Germinal center (tissue), 1 donor: ENCODE measurements around the gene GAP43.
A peak's percentile ranks its signal among the peaks of the same experiment; 100 is the strongest.

ENCODE experiments used
- DNase-seq: peaks from one replicate; pipeline ENCODE4 v3.0.0; 2012; ENCODE audit warnings: mixed read lengths, low spot score

The GAP43 gene

DNA sequence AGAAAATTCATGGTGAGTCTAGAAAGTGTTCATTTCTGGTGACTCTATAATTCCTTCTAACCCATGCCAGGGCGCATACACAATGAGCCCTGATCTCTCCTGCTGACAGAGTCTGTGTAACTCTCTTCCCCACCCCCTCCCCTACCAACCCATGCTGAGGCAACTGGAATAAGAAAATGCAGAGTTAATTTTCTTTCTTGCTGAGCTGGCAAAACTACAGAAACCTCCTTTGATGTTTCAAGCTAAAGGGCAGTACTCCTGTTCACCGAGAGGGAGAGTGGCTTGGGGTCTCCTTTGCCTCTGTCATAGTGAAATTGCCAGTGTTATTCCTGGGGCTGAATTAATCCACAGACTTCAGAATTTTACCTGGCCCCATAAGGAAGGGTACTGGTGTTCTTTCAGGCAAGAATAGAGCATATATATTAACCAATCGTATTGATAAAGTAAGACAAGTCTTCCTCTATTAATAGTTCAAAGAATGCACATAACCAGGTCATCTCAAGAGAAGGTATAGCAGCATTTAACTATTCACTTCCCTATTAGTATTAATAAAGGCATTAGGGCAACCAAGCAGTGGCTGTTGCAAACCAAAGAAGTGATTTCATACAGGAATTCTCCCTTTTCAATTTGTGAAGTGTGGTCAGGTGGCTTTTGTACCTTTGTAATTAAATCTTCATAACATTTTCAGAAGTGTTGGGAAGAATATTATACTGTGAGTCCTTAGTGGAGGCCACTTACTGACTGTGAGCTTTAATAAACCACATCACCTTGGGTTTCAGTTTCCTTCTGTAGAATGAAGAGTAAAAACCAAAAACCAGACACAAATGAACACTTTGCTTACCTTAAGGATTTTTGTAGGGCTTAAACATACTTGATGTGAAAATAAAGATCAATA, 4.1 kb downstream of the GAP43 start:
- no peak for DNase-seq

DNA sequence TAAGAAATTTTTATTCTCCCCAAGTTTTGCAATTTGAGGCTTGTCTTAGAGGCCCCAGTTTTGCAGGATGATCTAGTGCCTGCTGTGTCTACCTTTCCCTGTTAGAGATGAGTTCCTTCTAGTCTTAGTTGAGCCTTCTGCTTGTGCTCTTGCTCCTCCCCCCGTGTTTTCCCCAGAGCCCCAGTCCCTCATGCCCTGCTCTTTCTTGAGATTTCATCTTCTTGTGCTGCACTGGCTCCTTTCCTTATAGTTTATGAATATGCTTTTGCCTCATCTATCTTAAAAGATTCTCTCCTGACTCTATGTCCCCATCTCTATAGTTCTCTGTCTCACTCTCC, 4.7 kb downstream of the GAP43 start:
- DNase-seq, result no peak

DNA sequence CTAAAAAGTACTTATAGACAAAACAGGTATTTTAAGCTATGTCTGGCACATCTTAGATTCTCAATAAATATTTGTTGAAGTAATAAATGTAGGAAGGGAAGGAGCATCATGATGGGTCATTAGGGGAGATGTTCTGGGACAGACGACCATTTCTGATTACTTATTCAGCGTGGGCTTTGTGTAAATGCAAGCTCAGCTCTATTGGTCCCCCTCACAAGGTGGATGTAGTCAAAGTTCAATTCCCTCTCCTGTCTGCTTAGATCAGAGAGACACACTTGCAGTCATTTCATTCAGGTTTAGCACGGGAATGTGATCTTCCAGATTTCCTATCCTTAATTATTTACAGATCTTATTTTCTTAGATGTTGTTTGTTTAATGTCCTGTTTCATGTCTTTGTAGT, 7.5 kb downstream of the GAP43 start:
- DNase-seq, result no peak

DNA sequence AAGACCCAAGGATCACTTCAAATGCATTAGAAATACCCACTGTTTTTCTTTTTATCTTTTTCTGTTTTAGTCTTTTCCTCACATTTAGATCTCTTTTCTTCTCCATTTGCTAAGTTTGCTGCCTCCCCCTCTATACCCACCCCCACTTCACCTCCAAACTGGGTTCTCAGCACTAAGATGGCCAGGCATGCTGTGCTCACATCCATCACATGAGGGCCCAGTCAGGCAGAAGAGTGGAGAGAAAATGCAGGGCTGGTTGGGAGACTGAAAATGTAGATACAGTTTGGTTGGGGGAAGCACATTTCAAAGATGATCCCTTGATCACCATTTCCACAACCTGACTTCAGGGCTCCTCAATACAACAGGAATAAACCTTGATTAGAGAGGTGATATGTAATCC, 8.7 kb downstream of the GAP43 start:
- DNase-seq, result no peak

DNA sequence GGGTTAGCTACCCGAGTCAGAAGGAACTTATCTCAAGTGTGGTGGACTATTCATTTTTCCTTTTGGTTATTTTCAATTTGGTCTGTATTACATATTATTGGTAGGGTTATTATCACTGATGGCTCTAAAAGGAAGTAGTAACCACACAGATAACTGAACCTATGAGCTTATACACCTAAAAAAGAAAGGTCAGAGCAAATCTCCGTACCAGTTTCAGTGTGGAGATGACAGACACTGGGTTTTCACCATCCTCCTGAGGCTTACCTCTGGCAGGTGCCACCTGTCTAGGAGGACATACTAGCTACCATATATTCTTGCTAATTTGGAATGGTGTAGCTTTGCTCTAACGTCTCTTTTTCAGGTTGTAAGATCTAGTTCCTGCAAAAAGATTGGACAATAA, 10.2 kb downstream of the GAP43 start:
- no peak for DNase-seq

DNA sequence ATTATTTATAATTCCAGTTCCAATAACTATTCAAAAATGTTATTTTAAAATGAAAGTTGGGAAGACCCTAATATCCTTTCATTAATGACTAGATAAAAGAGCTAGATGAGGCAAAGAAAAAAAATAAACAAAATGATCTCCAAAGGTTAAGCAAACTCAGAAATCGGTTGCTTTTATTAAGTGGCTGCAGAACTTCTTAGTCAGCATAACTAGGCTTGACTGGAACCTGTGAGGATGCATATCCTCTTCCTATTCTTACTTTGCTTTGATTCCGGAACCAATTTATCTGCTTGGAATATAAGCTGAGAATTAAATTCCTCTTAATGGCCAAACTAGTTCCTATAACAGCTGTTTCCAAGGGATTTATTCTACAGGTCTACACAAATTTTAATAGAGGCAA, 10.7 kb downstream of the GAP43 start:
- DNase-seq, result no peak

DNA sequence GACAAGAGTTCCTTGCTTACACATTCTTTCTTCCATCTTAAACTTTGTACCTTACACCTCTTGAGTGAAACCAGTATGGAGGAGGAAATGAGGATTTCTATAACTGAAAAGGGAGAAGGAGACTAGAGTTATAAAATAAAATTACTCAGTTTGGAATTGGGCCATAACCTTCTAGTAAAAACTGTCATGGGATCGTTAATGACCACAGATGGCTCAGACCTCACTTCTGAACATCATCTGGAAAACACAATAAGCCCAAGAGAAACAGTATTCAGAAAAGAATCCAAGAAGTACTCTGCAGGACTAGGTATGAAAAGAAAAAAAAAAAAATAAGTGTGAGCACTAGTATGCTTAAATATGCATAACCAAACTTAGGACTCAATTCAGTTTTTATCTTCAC, 12.1 kb downstream of the GAP43 start:
- no peak for DNase-seq

DNA sequence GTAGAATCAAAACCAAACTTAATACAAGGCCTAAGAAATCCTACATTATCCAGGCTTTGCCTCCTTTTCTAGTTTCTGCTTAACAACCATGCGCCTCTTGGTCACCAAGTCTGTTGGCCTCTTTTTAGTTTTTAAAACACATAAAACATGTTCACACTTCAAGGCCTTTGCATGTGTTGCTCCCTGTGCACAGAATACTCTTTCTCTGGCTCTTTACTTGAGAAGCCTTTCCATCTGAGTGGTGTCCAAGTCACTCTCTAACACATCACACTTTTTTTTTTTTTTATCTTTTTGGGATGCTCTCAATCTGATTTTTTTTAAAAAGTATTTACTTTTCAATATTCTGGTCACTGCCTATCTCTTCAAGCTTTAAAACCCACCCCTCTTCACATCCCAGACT, 14.9 kb downstream of the GAP43 start:
- no peak for DNase-seq

DNA sequence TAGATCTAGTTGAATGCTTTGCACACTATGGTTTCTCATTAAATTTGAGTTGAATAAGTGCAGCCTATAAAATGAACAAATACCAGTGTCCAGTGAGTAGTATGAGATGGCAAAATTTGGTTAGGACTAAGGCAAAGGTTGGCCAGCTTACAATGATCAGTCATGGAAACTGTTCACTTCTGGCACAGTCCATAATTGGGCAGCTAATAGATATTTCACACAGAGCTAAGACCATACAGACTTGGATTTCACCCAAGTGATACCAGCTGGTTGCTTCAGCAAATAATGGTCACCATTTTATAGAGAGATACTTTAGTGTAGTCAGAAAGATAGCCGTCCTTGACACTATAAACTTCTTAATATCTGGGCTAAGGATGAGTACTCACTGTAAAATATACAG, 15.7 kb downstream of the GAP43 start:
- no peak for DNase-seq

DNA sequence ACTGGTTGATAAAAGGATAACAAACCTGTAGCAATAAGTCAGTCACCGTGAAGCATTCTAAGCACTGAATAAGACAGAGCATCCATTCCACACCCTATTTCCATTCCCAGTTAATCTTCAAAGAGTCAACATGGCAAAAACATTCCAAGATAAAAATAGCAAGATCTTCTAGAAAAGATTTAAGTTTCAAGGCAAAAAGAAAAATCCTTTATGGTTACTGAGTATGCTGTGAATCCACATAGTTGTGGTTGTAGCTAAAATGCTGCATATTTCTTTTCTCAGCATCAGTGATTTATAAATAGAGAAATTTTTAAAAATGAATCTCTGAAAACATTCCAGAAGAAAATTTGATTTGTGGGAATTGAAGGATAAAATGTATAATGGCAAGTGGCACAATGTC, 21.1 kb downstream of the GAP43 start:
- DNase-seq, result no peak

DNA sequence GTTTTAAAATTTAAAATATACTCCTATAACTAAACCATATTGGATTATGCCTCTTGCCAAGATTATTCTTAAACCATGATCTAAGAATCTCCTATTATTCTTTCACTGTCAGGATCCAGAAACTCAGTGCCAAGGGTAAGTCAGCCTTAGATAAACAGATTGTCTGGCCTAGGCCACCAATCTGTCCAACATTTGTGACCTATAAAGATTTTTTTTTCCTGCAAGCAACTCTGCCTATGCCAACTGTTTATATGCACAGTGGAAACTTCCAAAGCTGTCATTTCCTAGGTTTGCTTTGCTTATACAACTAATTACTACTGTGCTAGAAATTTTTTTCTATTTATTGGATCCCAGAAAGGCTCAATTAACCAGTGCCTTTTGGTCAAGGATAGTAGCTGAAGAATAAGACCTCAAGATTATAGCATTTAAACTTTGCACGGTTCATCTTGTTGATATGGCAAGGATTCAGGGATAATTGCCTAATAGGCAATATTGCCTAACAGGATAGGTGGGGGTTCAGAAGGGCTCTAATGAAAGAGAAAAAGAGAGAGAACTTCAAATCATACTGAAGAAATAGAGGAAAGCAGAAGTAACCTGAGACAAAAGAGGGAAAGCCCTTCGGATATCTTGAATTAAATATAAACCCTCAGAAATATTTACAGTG, 22.8 kb downstream of the GAP43 start:
- DNase-seq, result no peak

DNA sequence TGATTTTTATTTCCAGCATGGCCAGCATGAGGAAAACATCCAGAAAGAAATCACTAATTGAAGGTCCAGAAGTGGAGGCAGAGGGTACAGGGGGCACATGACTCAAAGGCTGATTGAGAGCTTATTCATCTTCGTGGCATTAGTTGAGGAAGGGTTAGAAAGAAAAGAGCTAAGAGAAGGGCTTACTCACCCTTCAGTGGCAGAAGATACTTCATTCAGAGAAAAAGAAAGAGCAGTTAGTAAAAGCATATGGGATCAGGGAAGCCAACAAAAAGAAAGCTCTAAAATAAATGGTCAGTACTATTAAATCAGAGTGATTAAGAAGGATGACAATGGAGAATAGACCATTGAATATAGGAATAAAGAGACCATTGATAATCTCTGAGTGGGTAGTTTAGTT, 25.2 kb downstream of the GAP43 start:
- no peak for DNase-seq

DNA sequence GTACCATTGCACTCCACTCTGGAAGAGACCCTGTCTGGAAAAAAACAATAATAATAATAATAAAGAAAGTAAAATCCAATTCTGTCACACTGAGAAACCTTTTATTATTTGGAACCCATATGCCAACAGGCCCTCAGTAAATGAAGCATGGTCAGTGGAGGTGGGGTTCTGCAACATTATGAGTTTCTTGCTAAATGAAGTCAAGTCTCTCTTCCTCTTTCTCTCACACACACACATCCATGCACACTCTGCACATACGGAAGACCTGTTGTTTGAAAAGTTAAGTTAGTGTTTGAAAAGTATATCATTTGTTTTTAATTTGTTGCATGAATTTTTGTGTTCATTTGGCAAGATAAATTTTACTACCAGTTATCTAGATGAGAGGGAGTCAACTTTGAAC, 27.8 kb downstream of the GAP43 start:
- no peak for DNase-seq

DNA sequence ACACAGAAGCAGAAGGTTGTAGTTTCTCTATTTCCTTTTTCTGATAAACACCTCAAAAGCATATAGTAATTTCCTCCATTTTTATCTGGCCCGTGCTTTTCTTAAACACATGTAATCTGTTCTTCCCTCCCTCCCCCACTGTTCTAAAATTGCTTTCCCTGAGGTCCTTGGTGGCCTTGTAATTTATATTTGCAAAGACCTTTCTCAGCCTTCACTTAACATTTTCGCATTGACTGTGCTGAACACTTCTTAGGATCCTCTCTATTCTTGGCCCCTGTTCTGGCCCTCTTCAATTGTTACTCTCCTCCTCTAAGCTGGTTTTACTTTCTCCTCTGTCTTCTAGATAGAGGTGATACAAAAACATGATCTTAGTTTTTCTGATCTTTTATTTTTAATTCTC, 28.3 kb downstream of the GAP43 start:
- DNase-seq, result no peak

DNA sequence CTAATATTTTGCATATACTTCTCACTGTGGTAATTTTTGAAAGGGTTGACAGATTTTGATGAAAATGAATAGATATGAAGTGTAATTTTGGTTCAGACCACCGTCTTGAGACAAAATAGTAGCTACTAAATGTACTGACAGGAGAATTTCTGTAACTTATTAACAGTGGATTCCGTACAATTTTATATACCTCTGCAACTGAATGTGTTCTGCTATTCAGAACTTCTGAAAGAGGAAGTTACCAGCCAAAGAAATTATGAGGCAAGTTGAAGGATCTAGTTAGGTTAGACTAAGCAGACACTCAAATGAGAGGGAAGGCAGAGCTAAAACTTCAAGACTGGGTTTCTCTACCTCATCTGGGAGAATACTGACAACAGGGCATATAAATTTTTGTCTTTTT, 29.4 kb downstream of the GAP43 start:
- peak; percentile 15 for DNase-seq

DNA sequence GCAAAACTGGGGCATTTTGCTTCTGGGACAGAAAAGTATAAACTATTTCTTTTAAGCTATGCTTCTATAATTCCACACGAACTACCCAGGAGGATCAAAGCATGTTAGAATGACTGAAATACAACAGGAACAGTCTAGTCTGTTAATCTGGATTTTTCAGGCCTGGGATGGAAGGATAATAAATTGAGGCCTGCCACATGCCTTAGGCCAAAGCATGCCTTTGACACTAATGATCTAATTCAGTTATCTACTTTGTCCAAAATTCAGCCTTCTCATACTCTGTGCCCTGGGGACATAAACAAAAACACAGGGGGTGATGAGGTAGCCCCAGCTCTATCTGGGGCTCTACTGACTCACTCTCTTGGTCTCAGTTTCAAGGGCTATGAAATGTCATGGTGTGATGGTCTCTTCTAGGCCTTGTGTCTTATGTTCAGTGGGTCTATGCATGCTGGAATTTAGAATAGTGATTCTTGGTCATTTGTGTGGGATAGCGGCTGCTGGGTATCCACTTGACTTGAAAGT, 32.5 kb downstream of the GAP43 start:
- DNase-seq, result no peak

DNA sequence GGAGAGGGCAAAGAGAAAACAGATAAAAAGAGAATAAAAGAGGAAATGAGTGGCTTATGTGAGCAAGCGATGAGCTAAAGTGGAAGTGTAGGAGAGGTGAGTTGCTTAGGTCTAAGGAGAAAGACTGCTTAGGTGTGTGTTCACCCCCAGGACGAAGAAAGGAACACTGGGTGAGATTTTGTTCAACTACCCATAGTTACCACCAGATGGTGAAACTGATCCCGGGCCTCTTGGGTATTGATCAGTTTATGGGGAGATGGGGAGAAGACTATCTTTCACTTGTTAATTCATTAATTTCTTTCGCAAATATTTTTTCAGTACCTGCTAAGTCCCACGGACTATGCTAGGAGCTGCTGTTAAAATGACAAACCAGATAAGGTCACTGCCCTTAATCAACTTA, 33.9 kb downstream of the GAP43 start:
- DNase-seq, result peak; percentile 11

DNA sequence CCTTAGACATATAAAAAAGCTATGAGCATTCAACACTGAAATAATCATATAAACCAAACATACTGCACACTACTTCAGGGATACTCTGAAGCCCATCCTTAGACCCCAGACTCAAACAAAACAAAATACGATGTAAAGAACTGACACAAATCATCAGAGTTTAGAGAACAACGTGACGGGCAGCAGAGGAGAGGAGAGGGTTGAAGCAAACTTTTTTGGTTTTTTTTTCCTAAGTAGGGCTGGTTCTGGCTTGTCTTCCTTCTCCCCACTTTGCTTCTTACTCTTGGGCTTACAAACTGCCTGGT, 34.7 kb downstream of the GAP43 start:
- DNase-seq, result no peak

DNA sequence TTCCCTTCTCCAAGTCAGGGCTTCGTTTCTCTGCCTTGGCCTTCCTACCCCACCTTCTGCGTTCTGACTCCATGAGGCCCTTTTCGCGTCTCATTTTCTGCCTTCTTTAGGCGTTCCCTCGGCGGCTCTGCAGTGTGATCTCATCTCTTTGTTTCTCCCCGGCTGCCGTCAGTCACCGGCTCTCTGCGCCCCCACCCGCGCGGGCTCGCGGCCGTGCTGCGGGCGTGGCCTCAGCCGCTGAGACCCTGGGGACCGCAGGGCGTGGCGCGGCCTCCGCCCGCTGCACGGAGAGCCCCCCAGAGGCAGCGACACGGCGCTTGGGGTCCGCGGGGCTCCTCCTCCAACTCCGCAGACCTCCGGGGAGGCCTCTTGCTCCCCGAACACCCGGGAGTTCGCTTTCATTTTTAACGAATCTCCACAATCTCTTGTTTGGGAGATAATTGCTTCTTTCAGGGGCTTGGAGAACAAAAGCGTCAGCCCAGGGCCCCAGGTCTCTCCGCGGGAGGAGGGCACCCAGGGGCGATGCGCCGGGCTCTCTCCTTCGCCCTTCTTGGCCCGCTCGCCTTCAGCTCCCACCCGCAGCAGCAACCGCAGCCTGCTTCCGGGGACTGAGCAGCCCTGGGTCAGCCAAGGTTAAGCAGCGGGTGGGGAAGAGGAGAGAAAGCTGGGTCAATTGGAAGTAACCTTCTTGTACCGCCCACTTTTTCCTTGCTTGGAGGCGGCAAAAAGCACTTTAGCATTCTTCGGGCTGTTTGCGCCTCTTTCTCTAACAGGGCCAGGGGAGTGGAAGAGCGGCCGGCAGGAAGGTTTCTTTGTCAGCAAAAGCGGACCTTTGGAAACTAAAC, 35.2 kb downstream of the GAP43 start:
- DNase-seq, result peak; percentile 81

DNA sequence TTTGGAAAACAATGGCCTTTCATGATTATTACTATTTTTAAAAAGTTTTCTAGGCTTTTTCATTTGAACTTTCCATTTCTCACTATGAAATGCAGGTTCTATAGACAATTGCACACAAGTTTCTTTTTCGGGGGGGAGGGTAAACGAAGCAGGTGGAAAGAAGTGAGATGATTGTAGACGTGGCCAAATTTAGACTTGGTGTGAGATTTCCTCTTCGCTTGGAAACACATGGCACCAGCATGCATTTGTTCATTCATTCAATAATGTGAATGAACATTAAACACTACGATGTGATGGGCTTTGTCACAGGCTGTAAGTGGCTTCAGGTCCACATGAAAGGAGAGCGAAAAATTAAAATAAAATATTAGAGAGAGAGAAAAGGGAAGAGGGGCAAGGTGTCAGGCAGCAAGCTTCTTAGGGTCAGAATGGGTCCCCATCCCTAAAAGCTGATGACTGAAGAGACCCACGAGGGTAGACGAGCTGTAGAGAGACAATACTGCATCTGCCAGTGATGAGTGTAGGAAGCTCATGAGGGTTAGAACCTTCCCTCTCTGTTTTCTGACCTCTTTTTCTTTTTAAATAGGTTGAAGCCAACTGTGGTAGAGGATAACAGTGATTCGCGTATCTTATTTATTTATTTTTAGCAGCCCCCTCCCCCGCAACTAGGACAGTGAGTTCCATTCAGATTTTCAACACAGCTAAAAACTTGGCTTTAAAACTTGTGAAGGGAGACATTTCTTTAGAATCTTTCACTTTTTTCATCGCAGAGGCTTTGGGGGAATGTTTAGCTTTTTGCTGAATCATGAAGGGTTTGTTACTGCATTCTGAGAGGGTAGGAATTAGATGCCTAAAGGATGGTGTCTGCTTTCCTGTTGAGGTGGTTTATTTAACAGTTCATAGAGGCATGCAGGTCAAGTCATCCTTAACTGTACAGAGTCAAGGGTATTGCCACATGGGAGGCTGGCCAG, 36.2 kb downstream of the GAP43 start:
- no peak for DNase-seq

DNA sequence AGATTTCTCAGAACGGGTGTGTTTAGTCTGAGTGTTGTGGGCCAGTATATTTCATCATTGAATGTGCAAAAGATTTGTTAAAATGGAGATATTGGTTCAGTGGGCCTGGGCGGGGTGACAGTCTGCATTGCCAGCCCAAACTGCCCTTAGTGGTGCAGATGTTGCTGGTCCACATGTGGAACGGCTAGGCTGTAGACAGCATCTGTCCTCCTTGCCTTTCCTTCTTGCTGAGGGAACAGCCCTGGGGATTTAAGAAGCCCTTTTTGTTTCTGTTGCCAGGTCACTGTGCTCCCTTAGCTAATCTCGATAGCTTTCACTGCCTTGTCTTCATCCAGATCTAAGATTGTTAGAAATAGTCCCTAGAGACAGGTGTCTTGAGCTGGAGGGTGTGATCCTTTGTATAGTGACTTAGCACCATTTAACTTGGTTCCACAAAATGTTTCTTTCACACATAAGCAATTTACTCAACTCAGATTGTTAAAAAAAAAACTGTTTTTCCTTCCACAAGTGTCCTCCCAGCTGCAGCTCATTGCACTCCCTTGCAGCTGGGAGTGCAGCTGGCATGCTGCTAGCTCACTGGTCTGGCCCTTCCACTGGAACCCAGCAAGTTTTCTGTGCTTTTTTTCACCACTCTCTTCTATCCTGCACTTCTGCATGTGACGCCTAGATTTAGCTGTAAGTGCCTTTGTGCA, 37.5 kb downstream of the GAP43 start:
- DNase-seq, result no peak
